ENCODE measurements around the gene ITPR1. TPM values are rescaled to one million over a fixed set of nuclear protein-coding genes. Genes with fewer than 3 reads are reported as not detected.

Gene ITPR1
- total RNA-seq, 1 experiment from 2014 or later, result 11.3 TPM

GRCh38 chr3:4880850-4881249 lies 387.7 kb downstream of the ITPR1 start:
- H3K4me1 ChIP-seq (replicated peaks; ENCODE audit: insufficient read depth), result peaks cover 12% of the 10 kb centered on the region
- no peaks in the 10 kb centered on the region for H3K79me2 ChIP-seq (ENCODE audit: low read depth)
- intact Hi-C loops (cut with micrococcal nuclease; ENCODE audit: unreplicated experiment), result no loop called here
- DNase-seq, result no peak
- TF ChIP-seq EZH2 (IDR thresholded peaks at IDR 0.05; ENCODE audit: low read depth) (no peak), CTCF (conservative IDR thresholded peaks at IDR 0.05) (no peak)
- no peaks in the 10 kb centered on the region for H4K20me1 ChIP-seq (ENCODE audit: insufficient read depth)
- ChIA-PET POLR2A (ENCODE audit: unreplicated experiment) (no interaction called here), CTCF (no interaction called here)
- H3K9me3 ChIP-seq (ENCODE audit: insufficient read depth, low read depth), result peaks cover 6% of the 10 kb centered on the region
- H3K4me2 ChIP-seq, result no peak overlapping the region
- H3F3A ChIP-seq (ENCODE audit: insufficient read depth, low read depth), result no peaks in the 10 kb centered on the region
- H3K27me3 ChIP-seq (ENCODE audit: insufficient read depth, low read depth), result no peaks in the 10 kb centered on the region
- no peak overlapping the region for H3K27ac ChIP-seq
- H3K36me3 ChIP-seq (ENCODE audit: low read depth), result no peaks in the 10 kb centered on the region
- H2AFZ ChIP-seq, result no peak overlapping the region
- no peak overlapping the region for H3K4me3 ChIP-seq
- H3K9me2 ChIP-seq (ENCODE audit: insufficient read depth), result no peaks in the 10 kb centered on the region
- BruUV-seq (replicated peaks), result no TSS peak

GRCh38 chr3:4882548-4882947 lies 389.4 kb downstream of the ITPR1 start:
- H3K27ac ChIP-seq, result no peak overlapping the region
- H3K27me3 ChIP-seq (ENCODE audit: insufficient read depth, low read depth), result no peaks in the 10 kb centered on the region
- no peak for DNase-seq
- no peak overlapping the region for H3K4me2 ChIP-seq
- H3F3A ChIP-seq (ENCODE audit: insufficient read depth, low read depth), result no peaks in the 10 kb centered on the region
- peaks cover 6% of the 10 kb centered on the region for H3K9me3 ChIP-seq (ENCODE audit: insufficient read depth, low read depth)
- intact Hi-C loops (cut with micrococcal nuclease; ENCODE audit: unreplicated experiment), result no loop called here
- H3K4me1 ChIP-seq (replicated peaks; ENCODE audit: insufficient read depth), result peaks cover 12% of the 10 kb centered on the region
- no peaks in the 10 kb centered on the region for H3K36me3 ChIP-seq (ENCODE audit: low read depth)
- no peaks in the 10 kb centered on the region for H4K20me1 ChIP-seq (ENCODE audit: insufficient read depth)
- ChIA-PET POLR2A (ENCODE audit: unreplicated experiment) (interaction anchor here (0.9 kb wide), 1 partner anchor 60 kb away, joined by 6 read pairs; no protein-coding TSS in a partner anchor), CTCF (no interaction called here)
- no peak overlapping the region for H2AFZ ChIP-seq
- no peaks in the 10 kb centered on the region for H3K9me2 ChIP-seq (ENCODE audit: insufficient read depth)
- no peak overlapping the region for H3K4me3 ChIP-seq
- H3K79me2 ChIP-seq (ENCODE audit: low read depth), result no peaks in the 10 kb centered on the region
- BruUV-seq (replicated peaks), result no TSS peak
- TF ChIP-seq EZH2 (IDR thresholded peaks at IDR 0.05; ENCODE audit: low read depth) (no peak), CTCF (conservative IDR thresholded peaks at IDR 0.05) (no peak)

GRCh38 chr3:4883011-4883410 lies 389.9 kb downstream of the ITPR1 start:
- Histone ChIP-seq H3K27me3 (ENCODE audit: insufficient read depth, low read depth) (no peaks in the 10 kb centered on the region), H3K36me3 (ENCODE audit: low read depth) (no peaks in the 10 kb centered on the region), H3K4me1 (replicated peaks; ENCODE audit: insufficient read depth) (peaks cover 12% of the 10 kb centered on the region), H3F3A (ENCODE audit: insufficient read depth, low read depth) (no peaks in the 10 kb centered on the region), H3K9me3 (ENCODE audit: insufficient read depth, low read depth) (peaks cover 6% of the 10 kb centered on the region), H3K27ac (no peak overlapping the region), H3K4me3 (no peak overlapping the region), H4K20me1 (ENCODE audit: insufficient read depth) (no peaks in the 10 kb centered on the region), H2AFZ (no peak overlapping the region), H3K9me2 (ENCODE audit: insufficient read depth) (no peaks in the 10 kb centered on the region), H3K79me2 (ENCODE audit: low read depth) (no peaks in the 10 kb centered on the region), H3K4me2 (no peak overlapping the region)
- intact Hi-C loops (cut with micrococcal nuclease; ENCODE audit: unreplicated experiment), result no loop called here
- ChIA-PET CTCF (no interaction called here), POLR2A (ENCODE audit: unreplicated experiment) (interaction anchor here (0.9 kb wide), 1 partner anchor 59 kb away, joined by 6 read pairs; no protein-coding TSS in a partner anchor)
- no peak for DNase-seq
- BruUV-seq (replicated peaks), result no TSS peak
- TF ChIP-seq CTCF (conservative IDR thresholded peaks at IDR 0.05), result no peak
- no peak for TF ChIP-seq EZH2 (IDR thresholded peaks at IDR 0.05; ENCODE audit: low read depth)

Measured in PC-9 (cell line).